NCI-H82 (cell line): ENCODE data around the gene TBCA.

Experiments used
- DNase-seq: peaks from one replicate; lab custom pipeline; 2025; lab: John Stamatoyannopoulos, UW

The TBCA gene, protein sequence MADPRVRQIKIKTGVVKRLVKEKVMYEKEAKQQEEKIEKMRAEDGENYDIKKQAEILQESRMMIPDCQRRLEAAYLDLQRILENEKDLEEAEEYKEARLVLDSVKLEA

DNA sequence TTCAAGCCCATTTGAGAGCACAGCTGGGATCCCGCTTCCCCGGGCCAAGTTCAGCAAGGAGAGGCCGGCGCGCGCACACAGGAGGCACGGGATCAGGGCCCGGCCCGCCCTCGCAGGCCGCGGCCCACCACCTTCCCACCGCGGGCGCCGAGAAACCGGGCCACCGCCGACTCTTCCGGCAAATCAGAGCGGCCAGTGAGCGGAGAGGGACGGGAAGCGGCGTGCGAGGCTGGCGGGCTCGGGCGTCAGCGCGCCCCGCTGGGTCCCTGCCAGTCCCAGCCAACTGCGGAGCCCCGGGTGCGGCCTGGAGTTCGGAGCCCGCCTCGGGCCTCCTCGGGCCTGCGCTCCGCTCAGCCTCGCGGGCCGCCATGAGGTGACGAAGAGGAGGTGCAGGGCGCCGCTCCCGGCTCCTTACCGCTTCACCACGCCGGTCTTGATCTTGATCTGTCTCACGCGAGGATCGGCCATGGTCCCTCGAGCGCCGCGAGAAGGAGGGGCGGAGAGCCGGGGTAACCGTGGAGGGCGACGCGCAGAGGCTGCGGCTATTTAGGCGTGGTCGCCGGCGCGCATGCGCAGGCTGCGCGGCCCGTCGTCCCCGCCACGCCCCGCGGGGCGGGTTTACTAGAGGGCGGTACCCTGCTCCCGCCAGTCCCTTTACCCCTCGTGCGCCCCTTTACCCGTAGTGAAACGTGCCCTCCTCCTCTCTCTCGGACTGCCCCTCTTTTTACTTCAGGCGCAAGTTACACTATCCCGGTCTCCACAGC is at the start of gene TBCA:
TSS of gene TBCA (minus strand) at position 550 of the 764 bp plus-strand sequence. CDS start at position 468, 82 bp downstream.
- peak; percentile 96 for DNase-seq

DNA sequence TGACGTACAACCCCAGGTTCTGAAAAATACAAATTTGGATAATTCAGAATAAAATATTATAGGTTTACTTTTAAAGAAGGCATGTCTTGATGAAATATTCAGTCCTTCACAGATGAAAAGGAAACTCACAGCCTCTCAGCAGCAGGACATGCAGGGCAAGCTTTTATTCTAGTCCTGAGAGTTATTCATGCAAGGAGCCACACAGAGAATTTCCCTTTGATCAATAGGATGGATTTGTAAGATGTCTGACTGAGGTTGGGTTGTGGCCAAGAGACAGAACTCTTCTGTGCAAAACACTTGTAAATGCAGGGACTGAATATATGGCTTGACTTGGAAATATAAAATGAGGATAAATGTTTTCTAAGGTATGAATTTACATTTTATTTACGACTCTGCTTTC is 48.8 kb upstream of the TBCA start:
- no peak for DNase-seq

DNA sequence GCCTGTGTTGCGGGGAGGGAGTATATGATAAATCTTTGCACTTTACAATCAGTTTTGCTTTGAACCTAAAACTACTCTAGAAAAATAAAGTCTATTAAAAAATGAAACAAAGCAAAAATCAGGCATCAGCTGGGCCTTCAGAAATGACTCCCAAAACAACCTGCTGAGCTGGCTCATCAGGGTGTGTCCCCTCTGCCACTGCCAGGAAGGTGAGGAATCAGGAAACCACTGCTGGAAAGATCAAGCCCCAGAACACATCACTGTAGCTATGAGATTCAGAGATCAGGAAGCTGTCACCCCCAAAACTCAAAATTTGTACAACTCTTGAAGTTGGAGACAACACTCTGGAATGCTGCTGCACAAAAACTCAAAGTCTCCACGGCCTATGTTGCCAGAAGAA is 40.5 kb upstream of the TBCA start:
- no peak for DNase-seq

DNA sequence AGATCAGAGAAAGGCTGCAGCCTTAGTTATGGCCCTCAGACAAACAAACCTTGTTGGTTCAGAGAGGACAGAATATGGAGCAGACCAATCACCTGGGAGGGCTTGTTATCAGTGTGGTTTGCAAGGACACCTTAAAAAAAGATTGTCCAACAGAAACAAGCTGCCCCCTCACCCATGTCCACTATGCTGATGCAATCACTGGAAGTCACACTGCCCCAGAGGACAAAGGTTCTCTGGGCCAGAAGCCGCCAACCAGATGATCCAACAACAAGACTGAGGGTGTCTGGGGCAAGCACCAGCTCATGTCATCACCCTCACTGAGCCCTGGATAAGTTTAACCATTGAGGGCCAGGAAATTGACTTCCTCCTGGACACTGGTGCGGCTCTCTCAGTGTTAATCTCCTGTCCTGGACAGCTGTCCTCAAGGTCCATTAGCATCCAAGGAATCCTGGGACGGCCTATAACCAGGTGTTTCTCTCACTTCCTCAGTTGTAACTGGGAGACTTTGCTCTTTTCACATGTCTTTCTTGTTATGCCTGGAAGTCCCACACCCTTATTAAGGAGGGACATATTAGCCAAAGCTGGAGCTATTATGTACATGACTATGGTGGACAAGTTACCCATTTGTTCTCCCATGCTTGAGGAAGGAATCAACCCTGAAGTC is 36.9 kb upstream of the TBCA start:
- no peak for DNase-seq

DNA sequence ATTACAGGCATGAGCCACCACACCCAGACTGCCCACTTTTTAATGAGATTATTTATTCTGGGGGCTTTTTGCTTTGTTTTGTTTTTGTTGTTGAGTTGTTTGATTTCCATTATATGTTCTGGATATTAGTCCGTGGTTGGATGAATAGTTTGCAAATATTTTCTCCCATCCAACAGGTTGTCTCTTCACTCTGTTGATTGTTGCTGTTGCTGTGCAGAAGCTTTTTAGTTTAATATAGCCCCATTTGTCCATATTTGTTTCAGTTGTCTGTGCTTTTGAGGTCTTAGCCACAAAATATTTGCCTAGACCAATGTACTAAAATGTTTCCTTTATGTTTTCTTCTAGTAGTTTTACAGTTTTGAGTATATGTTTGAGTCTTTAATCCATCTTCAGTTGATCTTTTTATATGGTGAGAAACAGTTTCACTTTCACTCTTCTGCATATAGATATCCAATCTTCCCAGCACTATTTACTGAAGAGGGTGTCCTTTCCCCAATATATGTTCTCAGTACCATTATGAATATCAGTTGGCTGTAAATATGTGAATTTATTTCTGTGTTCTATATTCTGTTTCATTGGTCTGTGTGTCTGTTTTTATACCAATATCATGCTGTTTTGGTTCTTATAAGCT is 30.2 kb upstream of the TBCA start:
- DNase-seq = no peak

DNA sequence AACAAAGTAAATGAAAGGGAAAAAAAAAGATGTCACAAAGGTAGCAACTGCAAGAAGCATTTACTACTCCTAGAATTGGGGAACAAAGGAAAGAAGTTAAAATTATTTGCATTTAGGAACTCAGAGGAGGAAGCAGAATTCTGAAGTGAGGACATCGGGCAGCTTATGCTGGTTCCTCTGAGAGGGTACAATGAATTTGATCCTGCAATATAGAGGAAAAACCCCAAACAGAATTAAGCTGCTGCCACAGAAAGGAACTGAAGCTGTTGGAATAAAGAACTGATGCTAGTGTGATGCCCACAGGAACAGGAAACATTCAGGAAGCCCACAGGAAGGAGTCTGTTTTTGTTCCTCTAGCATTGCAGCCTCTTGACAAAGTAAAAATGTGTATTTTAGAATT is 22.3 kb upstream of the TBCA start:
- no peak for DNase-seq

DNA sequence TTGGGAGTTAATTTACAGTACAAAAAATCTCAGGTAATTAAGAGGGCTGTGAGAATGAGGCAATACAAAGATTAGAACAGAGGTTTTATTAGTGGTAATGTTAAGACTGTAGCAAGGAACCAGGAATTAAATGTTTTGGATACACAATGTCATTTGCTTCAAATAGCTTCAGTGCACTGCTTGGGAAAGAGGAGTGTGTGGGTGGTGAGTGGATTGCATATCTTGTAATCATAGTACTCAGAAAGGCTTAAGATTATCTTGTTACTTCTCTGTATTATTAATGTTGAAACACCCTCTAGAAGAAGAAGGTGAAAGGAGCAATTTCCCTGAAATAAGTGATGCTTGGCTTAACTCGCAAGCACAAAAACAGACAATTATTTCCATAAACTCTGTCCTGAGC is 21.0 kb upstream of the TBCA start:
- no peak for DNase-seq

DNA sequence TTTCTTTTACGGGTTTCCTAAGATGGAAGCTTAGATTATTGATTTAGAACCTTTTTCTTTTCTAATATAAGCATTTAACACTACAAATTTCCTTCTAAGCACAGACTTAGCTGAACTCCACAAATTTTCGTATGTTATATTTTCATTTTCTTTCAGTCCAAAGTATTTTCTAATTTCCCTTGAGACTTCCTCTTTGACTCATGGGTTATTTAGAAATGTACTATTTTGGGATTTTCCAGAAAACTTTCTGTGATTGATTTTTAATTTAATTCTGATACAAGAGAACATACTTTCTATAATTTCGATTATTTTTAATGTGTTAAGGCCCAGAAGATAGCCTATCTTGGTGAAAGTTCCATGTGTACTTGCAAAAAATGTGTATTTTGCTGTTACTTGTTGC is 19.7 kb upstream of the TBCA start:
- no peak for DNase-seq

DNA sequence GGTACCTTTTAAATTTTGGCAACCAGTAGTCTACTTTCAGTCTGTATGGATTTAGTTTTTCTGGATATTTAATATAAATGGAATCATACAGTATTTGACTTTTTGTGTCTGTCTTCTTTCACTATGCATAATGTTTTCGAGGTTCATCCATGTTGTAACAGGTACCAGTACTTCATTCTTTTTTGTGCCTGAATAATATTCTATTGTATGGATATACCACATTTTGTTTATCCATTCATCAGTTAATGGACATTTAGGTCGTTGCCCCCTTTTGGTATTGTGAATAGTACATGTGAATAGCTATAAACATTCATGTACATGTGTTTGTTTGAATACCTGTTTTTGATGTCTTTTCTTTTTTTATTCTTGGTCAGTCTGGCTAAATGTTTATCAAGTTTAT is 19.1 kb upstream of the TBCA start:
- no peak for DNase-seq

DNA sequence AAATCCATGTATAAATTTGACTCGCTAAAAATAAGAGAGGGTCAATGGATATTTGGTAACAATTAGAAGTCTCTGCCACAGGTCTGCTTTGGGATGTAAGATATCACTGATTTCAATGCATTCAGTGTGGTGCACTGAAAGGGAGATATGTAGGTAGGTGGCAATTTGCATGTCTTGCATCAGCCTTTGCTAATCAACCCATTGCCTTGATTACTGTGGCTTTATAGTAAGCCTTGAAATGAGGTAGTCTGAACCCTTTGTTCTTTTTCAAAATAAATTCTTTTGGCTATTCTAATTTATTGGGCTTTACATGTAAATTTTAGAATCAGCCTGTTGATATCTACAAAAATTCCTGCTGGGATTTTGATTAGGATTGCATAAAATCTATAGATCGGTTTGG is 15.8 kb upstream of the TBCA start:
- DNase-seq = no peak

DNA sequence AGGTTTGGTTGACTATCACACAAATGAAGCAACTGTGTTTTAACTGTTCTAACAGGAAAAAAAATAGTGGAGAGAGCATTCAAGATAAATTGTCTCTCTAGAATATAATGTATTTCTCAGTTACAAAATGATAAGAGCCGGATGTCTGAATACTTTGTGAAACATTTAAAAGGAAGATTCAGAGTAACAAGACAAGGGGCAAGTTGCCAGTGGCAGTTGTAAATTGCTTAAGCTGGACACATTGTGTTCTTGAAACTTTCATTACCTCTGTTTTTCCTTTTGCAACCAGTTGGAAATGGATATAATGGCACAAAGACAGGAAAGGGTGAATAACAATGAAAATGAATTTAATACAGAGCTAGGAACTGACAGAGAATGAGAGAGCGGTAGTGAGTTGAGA is 15.2 kb upstream of the TBCA start:
- no peak for DNase-seq

DNA sequence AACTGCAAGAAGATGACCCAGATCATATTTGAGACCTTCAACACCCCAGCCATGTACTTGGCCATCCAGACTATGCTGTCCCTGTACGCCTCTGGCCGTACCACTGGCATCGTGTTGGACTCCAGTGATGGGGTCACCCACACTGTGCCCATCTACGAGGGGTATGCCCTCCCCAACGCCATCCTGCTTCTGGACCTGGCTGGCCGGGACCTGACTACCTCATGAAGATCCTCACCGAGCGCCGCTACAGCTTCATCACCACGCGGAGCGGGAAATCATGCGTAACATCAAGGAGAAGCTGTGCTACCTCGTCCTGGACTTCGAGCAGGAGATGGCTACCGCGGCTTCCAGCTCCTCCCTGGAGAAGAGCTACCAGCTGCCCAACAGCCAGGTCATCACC is 9.1 kb upstream of the TBCA start:
- no peak for DNase-seq

DNA sequence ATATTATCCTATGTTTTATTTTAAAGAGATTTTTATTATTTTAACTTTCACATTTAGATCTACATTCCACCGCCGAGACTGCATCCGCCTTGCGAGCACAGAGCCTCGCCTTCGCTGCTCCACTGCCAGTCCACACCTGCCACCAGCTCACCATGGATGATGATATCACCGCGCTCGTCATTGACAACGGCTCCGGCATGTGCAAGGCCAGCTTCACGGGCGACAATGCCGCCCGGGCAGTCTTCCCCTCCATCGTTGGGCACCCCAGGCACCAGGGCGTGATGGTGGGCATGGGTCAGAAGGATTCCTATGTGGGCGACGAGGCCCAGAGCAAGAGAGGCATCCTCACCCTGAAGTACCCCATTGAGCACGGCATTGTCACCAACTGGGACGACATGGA is 8.6 kb upstream of the TBCA start:
- DNase-seq = no peak

DNA sequence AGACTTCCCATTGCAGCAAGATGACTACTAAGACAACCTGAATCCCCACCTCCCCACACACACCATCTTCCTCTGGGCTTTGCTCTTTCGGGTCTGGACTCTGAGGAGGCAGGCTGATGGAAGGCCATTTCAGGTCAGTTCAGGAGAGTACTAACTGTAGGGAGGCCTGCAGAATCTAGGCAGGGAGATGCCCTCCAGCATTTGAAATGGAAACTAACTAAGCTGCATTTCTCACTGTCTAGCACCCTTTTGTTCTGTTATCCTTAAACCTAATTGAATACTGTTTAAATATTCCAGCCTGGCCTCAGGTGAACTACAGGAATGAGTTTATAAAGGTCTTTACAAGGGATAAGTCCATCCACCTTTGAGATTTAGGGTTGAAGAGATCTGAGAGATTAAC is 4.9 kb upstream of the TBCA start:
- DNase-seq = peak; percentile 27

DNA sequence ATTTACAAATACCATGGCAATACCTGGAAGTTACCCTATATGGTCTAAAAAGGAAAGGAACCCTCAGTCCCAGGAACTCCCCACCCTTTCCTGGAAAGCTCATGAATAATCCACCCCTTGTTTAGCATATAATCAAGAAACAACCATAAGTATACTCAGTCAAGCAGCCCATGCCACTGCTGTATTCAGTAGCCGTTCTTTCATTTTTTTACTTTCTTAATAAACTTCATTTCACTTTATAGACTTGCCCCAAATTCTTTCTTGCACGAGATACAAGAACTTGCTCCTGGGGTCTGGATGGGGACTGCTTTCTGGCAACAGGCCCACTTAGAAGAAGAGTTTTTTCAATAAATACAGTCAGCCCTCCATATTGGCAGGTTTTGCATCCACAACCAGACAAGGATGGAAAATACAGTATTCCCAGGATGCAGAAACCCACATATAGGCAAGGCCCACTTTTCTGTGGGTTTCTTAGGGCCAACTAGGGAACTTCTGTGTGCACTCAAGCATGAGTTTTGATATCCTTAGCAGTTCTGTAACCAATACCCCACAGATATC is 2.8 kb upstream of the TBCA start:
- DNase-seq = no peak

DNA sequence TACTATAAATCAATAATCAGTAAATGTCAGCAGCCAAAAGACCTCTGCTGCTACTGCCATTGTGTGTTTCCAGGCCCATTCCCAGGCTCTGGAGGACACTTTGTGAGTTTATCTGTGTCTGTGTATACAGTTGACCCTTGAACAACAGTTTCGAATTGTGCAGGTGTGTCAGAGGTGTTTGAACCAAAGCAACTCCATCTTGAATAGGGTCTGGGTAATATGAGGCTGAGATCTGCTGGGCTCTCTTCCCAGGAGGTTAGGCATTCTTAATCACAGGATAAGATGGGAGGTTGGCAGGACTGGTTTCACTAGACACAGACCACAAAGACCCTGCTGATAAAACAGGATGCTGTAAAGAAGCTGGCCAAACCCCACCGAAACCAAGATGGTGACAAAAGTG is 2.3 kb upstream of the TBCA start:
- DNase-seq = no peak

DNA sequence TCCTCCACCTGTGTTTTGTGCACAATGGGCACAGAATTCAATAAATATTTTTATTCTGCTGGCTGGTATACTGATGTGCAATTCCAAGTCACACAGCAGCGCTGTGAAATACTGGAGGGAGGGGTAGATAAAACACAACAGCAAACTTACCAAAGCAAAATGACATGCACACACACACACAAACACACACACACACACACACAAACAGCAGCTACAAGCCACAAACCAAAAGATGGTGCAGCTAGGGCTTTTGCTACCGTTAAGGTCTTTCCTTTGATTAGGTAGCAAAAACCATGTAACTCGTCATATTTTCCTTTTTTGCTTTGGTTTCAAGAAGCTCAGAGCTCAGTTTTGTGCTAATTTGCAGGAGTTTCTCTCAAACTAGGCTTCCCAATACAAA is 1.8 kb upstream of the TBCA start:
- DNase-seq = no peak

DNA sequence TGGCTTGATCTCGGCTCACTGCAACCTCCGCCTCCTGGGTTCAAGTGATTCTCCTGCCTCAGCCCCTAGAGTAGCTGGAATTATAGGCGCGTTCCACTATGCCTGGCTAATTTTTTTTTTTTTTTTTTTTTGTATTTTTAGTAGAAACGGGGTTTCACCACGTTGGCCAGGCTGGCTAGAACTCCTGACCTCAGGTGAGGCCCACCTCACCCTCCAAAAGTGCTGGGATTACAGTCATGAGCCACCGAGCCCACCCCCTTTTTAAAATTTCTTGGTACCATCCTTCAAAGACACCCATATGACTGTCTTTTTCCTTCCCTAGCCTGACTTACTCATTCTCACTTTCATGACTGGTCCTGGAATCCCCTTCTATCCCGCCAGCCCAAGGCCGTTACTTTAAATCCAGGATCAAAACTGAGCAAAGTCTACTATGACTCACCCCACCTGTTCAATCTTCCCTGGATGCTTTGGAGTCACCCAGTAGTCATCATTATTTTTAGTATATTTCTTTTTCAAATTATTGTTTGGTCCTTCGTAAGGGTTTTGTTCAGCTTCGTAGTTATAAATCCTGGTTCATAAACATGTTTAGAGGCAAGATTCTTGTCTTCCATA is 1.2 kb upstream of the TBCA start:
- DNase-seq = peak; percentile 40

DNA sequence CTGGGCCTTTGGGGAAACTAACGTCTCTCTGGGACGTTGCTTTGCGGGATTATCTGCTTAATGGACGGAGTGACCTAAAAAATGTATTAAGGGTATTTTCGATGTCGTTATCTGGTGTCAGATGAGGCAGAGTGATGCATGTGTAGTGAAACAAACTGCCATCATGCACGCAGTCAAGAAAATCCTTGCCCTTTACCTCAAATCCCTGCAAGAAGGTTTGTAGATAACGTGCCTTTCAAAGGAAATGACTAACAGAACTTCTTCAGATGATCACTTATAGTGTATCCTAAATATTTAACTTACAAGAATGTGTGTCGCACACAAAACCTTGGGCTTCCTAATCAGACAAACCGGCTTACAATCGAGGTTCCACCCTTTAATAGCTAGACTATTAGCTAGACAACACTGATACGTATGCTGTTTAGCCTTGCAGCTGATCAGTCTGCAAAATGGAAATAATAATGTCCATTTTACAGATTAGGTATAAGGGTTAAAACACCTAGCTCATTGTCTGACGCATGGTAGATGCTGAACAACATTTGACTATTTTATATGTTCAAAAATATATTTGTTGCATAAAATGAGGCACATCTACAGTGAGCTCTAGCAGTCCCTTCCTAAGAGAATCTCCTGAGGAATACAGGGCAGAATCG is 541 bp upstream of the TBCA start:
- peak; percentile 63 for DNase-seq

DNA sequence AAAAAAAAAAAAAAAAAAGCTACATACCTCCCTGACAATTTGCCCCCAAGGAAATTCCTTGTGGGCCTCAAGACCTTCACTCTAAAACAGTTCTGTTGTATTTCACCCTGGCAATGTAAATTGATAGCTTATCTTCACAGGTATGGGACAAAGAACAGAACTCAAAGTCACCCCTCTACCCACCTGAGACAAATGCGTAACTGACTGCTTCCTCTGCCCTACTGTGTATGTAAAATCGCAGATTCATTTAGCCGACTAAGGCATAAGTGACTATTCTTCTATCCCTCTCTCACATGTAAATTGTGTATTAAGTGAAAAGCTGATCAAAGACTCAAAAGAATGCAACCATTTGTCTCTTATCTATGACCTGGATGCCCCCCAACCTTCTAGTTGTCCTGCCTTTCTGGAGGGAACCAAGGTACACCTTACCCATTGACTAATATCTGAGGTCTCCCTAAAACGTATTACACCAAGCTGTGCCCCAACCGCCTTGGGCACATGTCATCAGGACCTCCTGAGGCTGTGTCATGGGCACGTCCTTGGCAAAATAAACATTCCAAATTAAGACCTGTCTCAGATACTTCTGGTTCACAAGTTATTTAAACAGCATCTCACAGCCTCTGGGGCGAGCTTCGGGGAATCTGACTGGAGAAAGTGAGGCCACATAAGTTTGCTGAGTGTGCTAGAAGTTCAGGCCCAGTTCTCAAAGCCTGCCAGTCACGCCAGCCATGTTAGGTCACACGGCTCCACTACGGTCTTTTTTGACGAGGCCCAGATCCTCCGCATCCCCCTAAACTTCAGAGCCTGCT is 954 bp downstream of the TBCA start:
- DNase-seq = no peak

DNA sequence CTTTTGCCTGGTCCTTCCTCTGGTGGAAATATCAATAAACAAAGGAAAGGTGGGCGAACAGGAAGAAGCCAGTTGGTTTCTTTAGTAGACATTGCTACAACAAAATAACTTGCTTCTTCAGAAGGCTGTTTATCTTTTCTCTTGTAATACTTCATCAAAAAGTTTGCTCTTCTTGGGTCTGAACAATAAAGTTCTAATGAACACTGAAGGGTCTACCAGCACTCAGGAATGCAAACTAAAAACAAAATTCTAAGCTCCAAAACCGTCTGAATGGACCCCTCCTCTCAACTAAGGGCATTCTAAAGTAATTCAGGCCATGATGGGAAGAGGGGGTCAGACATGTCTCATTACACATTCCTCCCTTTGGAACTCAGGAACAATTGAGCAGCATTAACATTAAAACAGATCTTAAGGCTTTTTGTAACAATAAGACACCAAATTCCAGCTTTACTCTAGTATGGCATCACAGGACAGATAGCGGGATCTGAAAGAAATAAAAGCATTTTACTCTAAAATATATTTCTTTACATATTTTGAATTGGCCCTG is 2.3 kb downstream of the TBCA start:
- DNase-seq = no peak
